Mammary epithelial cell (primary cell): Measurements from ENCODE around the gene PEX13.

Experiments
- CTCF ChIP-seq, 2 donors: IDR thresholded peaks in 1 of 2; conservative IDR thresholded peaks in 1 of 2; 2 replicates each; pipeline ENCODE4 v1.5.1; 2011 to 2012; ENCODE audit warnings: inconsistent platforms in 2 of 2, low read length in 2 of 2, mild to moderate bottlenecking in 2 of 2, control low read depth in 1 of 2, low read depth in 1 of 2; ENCODE audit not compliant: insufficient read depth in 1 of 2; ENCODE audit errors: extremely low read depth in 1 of 2
- EZH2 ChIP-seq: IDR thresholded peaks from 2 replicates; pipeline ENCODE4 v1.6.1; 2012; ENCODE audit warnings: low read length, inconsistent platforms, borderline replicate concordance

- TF ChIP-seq CTCF (conservative IDR thresholded peaks at IDR 0.05 in 1 of 2, IDR thresholded peaks at IDR 0.05 in 1 of 2; ENCODE audit: extremely low read depth in 1 of 2, insufficient read depth in 1 of 2, low read depth in 1 of 2, low read length in 2 of 2), result no peak
- TF ChIP-seq EZH2, result no peak
Measured at GRCh38 chr2:61023670-61024069, 6.2 kb downstream of the PEX13 start.
